Astrocyte of the spinal cord (primary cell): ENCODE measurements around the gene PXN.

Experiments used
- DNase-seq: peaks from one replicate; pipeline ENCODE4 v3.0.0; 2011; ENCODE audit warnings: low read depth, low spot score
- H3K4me3 ChIP-seq: 2 replicates; pipeline ENCODE4 v1.5.1; 2011; ENCODE audit warnings: low read depth, mild to moderate bottlenecking, low read length, moderate library complexity
- CTCF ChIP-seq: IDR thresholded peaks from 2 replicates; pipeline ENCODE4 v1.5.1; 2012; ENCODE audit warnings: low read depth, mild to moderate bottlenecking, low read length, inconsistent platforms
- in situ Hi-C: cut with HindIII; loops from 2 replicates; pipeline ENCODE4 v1.10.0; 2017; ENCODE audit warnings: low sequenced_read_pairs

The PXN gene

GRCh38 chr12:120170631-120171030 is 94.9 kb downstream of the PXN start:
- no peak overlapping the region for H3K4me3 ChIP-seq
- in situ Hi-C loops, result no loop called here
- TF ChIP-seq CTCF, result no peak
- DNase-seq, result no peak

- no peak for TF ChIP-seq CTCF
- H3K4me3 ChIP-seq, result no peak overlapping the region
- DNase-seq, result no peak
- in situ Hi-C loops, result no loop called here
Observed at GRCh38 chr12:120169946-120170345, 95.6 kb downstream of the PXN start.

- in situ Hi-C loops, result no loop called here
- no peak overlapping the region for H3K4me3 ChIP-seq
- no peak for TF ChIP-seq CTCF
- DNase-seq, result no peak
Observed at GRCh38 chr12:120168337-120168736, 97.2 kb downstream of the PXN start.

GRCh38 chr12:120167529-120168095 is 97.9 kb downstream of the PXN start:
- H3K4me3 ChIP-seq, result no peak overlapping the region
- no peak for TF ChIP-seq CTCF
- in situ Hi-C loops, result no loop called here
- DNase-seq, result no peak

GRCh38 chr12:120164293-120164692 is 101.2 kb downstream of the PXN start:
- in situ Hi-C loops, result no loop called here
- DNase-seq, result no peak
- TF ChIP-seq CTCF, result no peak
- H3K4me3 ChIP-seq, result no peak overlapping the region

- in situ Hi-C loops, result no loop called here
- no peak for TF ChIP-seq CTCF
- no peak overlapping the region for H3K4me3 ChIP-seq
- DNase-seq, result no peak
Observed at GRCh38 chr12:120162763-120163162, 102.8 kb downstream of the PXN start.

GRCh38 chr12:120161852-120162251 is 103.7 kb downstream of the PXN start:
- DNase-seq, result no peak
- TF ChIP-seq CTCF, result no peak
- no peak overlapping the region for H3K4me3 ChIP-seq
- in situ Hi-C loops, result no loop called here
